ENCODE data around the gene SURF2. TPM values are rescaled to one million over a fixed set of nuclear protein-coding genes. Genes with fewer than 3 reads are reported as not detected.
A peak's percentile ranks its signal among the peaks of the same experiment; 100 is the strongest.
"Not testable (repeated sequence)": the region's sequence is repeated elsewhere in the genome, so short reads cannot be mapped to it uniquely, and the experiment has no call there.

The SURF2 gene
- total and polyA plus RNA-seq, 4 donors = 10.7 to 36.9 (median 28.3) TPM

DNA sequence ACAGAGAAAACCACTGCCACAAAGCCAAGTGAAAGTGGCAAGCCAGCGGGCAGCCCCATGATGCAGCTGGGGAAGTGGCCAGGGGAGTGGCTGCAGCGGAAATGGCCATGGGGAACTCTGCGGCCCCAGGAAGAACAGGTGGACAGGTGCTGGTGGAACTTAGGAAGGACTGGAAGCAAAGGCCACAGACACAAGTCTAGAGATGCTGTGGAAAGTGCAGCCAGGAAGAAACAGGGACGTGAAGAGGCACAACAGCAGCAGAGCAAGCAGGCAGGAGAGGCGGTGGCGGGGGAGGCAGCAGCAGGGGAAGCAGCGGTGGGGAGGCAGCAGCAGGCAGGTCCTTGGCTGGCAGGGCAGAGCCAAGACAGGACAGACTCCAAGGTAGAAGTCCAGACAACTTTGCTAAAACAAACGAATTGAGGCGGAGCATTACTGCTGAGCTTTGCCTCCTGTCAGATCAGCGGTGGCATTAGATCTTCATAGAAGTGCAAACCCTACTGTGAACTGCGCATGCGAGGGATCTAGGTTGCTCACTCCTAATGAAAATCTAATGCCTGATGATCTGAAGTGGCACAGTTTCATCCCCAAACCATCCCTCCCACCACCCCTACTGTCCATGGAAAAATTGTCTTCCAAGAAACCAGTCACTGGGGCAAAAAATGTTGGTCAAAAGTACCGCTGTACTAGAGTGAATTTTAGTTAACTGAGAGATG lies 32.2 kb upstream of the SURF2 start:
- DNase-seq (ENCODE audit: low read depth in 4 of 6, low spot score in 6 of 6) = no peak
- WGBS (ENCODE audit: insufficient coverage) = 87% methylated on average over 12 of the region's 13 CpGs
- Histone ChIP-seq H3K27ac (ENCODE audit: low read depth, low read length) (no peak overlapping the region), H3K27me3 (ENCODE audit: control insufficient read depth, insufficient read depth, low read length) (no peaks in the 10 kb centered on the region), H3K4me3 (ENCODE audit: low read depth, low read length) (no peak overlapping the region), H3K4me1 (ENCODE audit: control insufficient read depth, insufficient read depth, low read length) (no peaks in the 10 kb centered on the region), H3K9me3 (ENCODE audit: control insufficient read depth, insufficient read depth, low read length) (no peaks in the 10 kb centered on the region), H3K36me3 (ENCODE audit: control insufficient read depth, insufficient read depth, low read length) (peaks cover 2% of the 10 kb centered on the region)

DNA sequence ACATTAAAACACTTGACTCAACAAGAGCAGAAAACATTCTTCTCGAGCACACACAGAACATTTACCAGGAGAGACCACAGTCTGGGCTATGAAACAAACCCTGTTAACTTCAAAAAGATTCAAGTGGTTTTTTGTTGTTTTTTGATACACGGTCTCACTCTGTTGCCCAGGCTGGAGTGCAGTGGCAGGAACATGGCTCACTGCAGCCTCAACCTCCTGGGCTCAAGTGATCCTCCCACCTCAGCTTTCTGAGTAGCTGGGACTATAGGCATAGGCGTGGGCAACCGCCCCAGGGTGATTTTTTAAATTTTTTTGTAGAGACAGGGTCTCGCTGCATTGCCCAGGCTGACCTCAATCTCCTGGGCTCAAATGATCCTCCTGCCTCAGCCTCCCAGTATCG lies 29.3 kb upstream of the SURF2 start:
- not testable (repeated sequence) for H3K9me3 ChIP-seq (ENCODE audit: control insufficient read depth, insufficient read depth, low read length); H3K4me3 ChIP-seq (ENCODE audit: low read depth, low read length); H3K27ac ChIP-seq (ENCODE audit: low read depth, low read length); H3K27me3 ChIP-seq (ENCODE audit: control insufficient read depth, insufficient read depth, low read length); DNase-seq (ENCODE audit: low read depth in 4 of 6, low spot score in 6 of 6); H3K4me1 ChIP-seq (ENCODE audit: control insufficient read depth, insufficient read depth, low read length)
- H3K36me3 ChIP-seq (ENCODE audit: control insufficient read depth, insufficient read depth, low read length) = peaks cover 21% of the 10 kb centered on the region
- WGBS (ENCODE audit: insufficient coverage) = 94% methylated on average over 5 of the region's 6 CpGs

DNA sequence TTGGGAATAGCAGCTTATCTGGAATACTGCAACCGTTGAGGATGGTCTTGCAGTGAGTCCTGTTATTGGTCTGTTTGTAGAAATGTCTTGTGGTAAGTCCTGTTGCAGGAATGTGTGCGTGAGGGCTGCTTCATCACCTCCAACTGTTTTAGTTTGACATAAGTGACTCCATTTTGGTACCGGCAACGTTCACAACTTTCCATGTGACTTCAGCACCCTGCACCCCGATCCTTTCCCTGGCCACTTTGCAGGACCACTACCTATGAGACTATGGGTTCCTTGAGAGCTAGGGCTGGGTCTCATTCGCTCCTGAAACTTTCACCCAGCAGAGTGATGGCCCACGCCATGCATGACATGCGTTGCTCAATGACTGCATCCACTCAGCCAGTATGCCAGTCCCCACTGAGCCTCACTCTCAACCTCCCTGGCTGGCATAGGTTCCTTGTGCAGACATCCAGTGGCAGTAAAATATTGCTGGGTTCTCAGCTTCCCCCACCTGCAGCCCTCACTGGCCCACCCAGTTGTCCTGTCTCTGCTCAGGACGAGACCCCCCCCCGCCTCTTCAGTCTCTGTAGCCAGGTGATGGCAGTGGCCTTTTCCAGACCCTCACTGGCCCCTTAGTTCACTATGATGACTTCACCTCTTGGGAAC lies 28.4 kb upstream of the SURF2 start:
- peaks cover 31% of the 10 kb centered on the region for H3K36me3 ChIP-seq (ENCODE audit: control insufficient read depth, insufficient read depth, low read length)
- WGBS (ENCODE audit: insufficient coverage) = 86% methylated on average over 8 of the region's 10 CpGs
- H3K4me3 ChIP-seq (ENCODE audit: low read depth, low read length) = no peak overlapping the region
- DNase-seq (ENCODE audit: low read depth in 4 of 6, low spot score in 6 of 6) = no peak
- H3K27me3 ChIP-seq (ENCODE audit: control insufficient read depth, insufficient read depth, low read length) = no peaks in the 10 kb centered on the region
- H3K27ac ChIP-seq (ENCODE audit: low read depth, low read length) = no peak overlapping the region
- no peaks in the 10 kb centered on the region for H3K4me1 ChIP-seq (ENCODE audit: control insufficient read depth, insufficient read depth, low read length)
- no peaks in the 10 kb centered on the region for H3K9me3 ChIP-seq (ENCODE audit: control insufficient read depth, insufficient read depth, low read length)

GRCh38 chr9:133329306-133330156 lies 26.8 kb upstream of the SURF2 start:
- H3K9me3 ChIP-seq (ENCODE audit: control insufficient read depth, insufficient read depth, low read length); H3K4me1 ChIP-seq (ENCODE audit: control insufficient read depth, insufficient read depth, low read length); H3K27me3 ChIP-seq (ENCODE audit: control insufficient read depth, insufficient read depth, low read length); H3K27ac ChIP-seq (ENCODE audit: low read depth, low read length); H3K4me3 ChIP-seq (ENCODE audit: low read depth, low read length): not testable (repeated sequence)
- 30% methylated on average over 8 of the region's 21 CpGs for WGBS (ENCODE audit: insufficient coverage)
- peaks cover 45% of the 10 kb centered on the region for H3K36me3 ChIP-seq (ENCODE audit: control insufficient read depth, insufficient read depth, low read length)
- peak in 1 of 6 donors; percentile 23 for DNase-seq (ENCODE audit: low read depth in 4 of 6, low spot score in 6 of 6)

- no peak for DNase-seq (ENCODE audit: low read depth in 4 of 6, low spot score in 6 of 6)
- no peaks in the 10 kb centered on the region for H3K9me3 ChIP-seq (ENCODE audit: control insufficient read depth, insufficient read depth, low read length)
- peaks cover 45% of the 10 kb centered on the region for H3K36me3 ChIP-seq (ENCODE audit: control insufficient read depth, insufficient read depth, low read length)
- no peak overlapping the region for H3K4me3 ChIP-seq (ENCODE audit: low read depth, low read length)
- H3K27ac ChIP-seq (ENCODE audit: low read depth, low read length) = no peak overlapping the region
- WGBS (ENCODE audit: insufficient coverage) = 92% methylated on average over 18 of the region's 19 CpGs
- H3K4me1 ChIP-seq (ENCODE audit: control insufficient read depth, insufficient read depth, low read length) = peaks cover 18% of the 10 kb centered on the region
- no peaks in the 10 kb centered on the region for H3K27me3 ChIP-seq (ENCODE audit: control insufficient read depth, insufficient read depth, low read length)
These were observed 25.1 kb upstream of the SURF2 start for GRCh38 chr9:133331221-133331620.

GRCh38 chr9:133331641-133332380 lies 24.5 kb upstream of the SURF2 start:
- no peak overlapping the region for H3K27ac ChIP-seq (ENCODE audit: low read depth, low read length)
- WGBS (ENCODE audit: insufficient coverage) = 96% methylated on average over 56 of the region's 57 CpGs
- no peak overlapping the region for H3K4me3 ChIP-seq (ENCODE audit: low read depth, low read length)
- peaks cover 45% of the 10 kb centered on the region for H3K36me3 ChIP-seq (ENCODE audit: control insufficient read depth, insufficient read depth, low read length)
- H3K27me3 ChIP-seq (ENCODE audit: control insufficient read depth, insufficient read depth, low read length) = no peaks in the 10 kb centered on the region
- H3K4me1 ChIP-seq (ENCODE audit: control insufficient read depth, insufficient read depth, low read length) = peaks cover 24% of the 10 kb centered on the region
- H3K9me3 ChIP-seq (ENCODE audit: control insufficient read depth, insufficient read depth, low read length) = no peaks in the 10 kb centered on the region
- no peak for DNase-seq (ENCODE audit: low read depth in 4 of 6, low spot score in 6 of 6)

- DNase-seq (ENCODE audit: low read depth in 4 of 6, low spot score in 6 of 6) = no peak
- WGBS (ENCODE audit: insufficient coverage) = 94% methylated on average over 20 of the region's 20 CpGs
- Histone ChIP-seq H3K36me3 (ENCODE audit: control insufficient read depth, insufficient read depth, low read length) (peaks cover 45% of the 10 kb centered on the region), H3K27me3 (ENCODE audit: control insufficient read depth, insufficient read depth, low read length) (no peaks in the 10 kb centered on the region), H3K9me3 (ENCODE audit: control insufficient read depth, insufficient read depth, low read length) (no peaks in the 10 kb centered on the region), H3K4me1 (ENCODE audit: control insufficient read depth, insufficient read depth, low read length) (peaks cover 26% of the 10 kb centered on the region), H3K27ac (ENCODE audit: low read depth, low read length) (no peak overlapping the region), H3K4me3 (ENCODE audit: low read depth, low read length) (no peak overlapping the region)
These were observed 24.0 kb upstream of the SURF2 start for GRCh38 chr9:133332381-133332730.

DNA sequence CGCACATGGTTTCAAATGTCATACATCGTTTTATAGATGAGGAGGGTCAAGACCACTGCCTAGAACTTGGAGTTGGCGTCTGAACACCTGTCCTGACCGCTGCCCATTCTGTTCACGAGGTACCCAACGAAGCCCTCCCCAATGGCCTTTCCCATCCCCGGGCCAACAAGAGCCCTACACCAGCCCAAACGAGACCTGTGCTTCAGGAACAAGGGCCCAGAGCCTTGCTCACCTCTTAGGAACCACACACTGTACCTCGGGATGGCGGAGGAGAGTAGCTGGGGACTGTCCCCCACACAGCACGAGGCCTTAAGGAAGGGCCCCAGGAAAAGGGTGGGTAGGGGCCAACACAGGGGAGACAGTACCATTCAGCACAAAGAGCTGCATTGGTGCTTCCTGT lies 23.3 kb upstream of the SURF2 start:
- no peak for DNase-seq (ENCODE audit: low read depth in 4 of 6, low spot score in 6 of 6)
- WGBS (ENCODE audit: insufficient coverage) = 96% methylated on average over 10 of the region's 11 CpGs

DNA sequence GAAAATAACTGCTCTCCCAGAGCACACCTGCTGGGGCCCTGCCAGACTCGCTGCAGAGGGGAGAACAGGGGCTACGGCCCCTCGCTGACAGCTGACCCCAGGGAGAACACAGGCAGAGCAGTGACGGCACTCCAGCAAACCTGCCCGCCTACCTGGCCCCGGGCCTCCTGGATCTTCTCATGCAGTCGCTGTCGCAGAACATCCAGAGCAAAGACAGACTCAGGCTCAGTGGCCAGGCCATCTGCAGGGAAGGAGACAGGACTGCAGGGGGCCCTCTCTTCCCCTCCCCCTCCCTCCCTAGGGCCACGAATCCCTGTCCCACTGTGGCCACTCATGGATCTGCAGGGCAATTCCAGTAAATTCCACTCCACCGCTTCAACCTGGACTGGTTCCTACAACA lies 22.8 kb upstream of the SURF2 start:
- H3K27ac ChIP-seq (ENCODE audit: low read depth, low read length) = no peak overlapping the region
- no peak overlapping the region for H3K4me3 ChIP-seq (ENCODE audit: low read depth, low read length)
- peaks cover 44% of the 10 kb centered on the region for H3K36me3 ChIP-seq (ENCODE audit: control insufficient read depth, insufficient read depth, low read length)
- DNase-seq (ENCODE audit: low read depth in 4 of 6, low spot score in 6 of 6) = no peak
- no peaks in the 10 kb centered on the region for H3K27me3 ChIP-seq (ENCODE audit: control insufficient read depth, insufficient read depth, low read length)
- H3K4me1 ChIP-seq (ENCODE audit: control insufficient read depth, insufficient read depth, low read length) = peaks cover 26% of the 10 kb centered on the region
- 94% methylated on average over 10 of the region's 10 CpGs for WGBS (ENCODE audit: insufficient coverage)
- no peaks in the 10 kb centered on the region for H3K9me3 ChIP-seq (ENCODE audit: control insufficient read depth, insufficient read depth, low read length)

More for the DNA sequence above, 23.3 kb upstream of the SURF2 start:
- peaks cover 26% of the 10 kb centered on the region for H3K4me1 ChIP-seq (ENCODE audit: control insufficient read depth, insufficient read depth, low read length)
- no peaks in the 10 kb centered on the region for H3K27me3 ChIP-seq (ENCODE audit: control insufficient read depth, insufficient read depth, low read length)
- no peaks in the 10 kb centered on the region for H3K9me3 ChIP-seq (ENCODE audit: control insufficient read depth, insufficient read depth, low read length)
- no peak overlapping the region for H3K27ac ChIP-seq (ENCODE audit: low read depth, low read length)
- peaks cover 44% of the 10 kb centered on the region for H3K36me3 ChIP-seq (ENCODE audit: control insufficient read depth, insufficient read depth, low read length)
- no peak overlapping the region for H3K4me3 ChIP-seq (ENCODE audit: low read depth, low read length)

Measured in spinal cord (tissue), 10 donors.